Breast epithelium (tissue), 3 donors: ENCODE results near the gene TCN2.

Experiments used
- CTCF ChIP-seq, 3 donors: fragments of 450-650 bp; IDR thresholded peaks; one replicate each; pipeline ENCODE4 v1.5.1; 2016 to 2017; ENCODE audit warnings: antibody characterized with exemption in 3 of 3, mild to moderate bottlenecking in 3 of 3, moderate library complexity in 3 of 3
- POLR2A ChIP-seq: fragments of 450-650 bp; IDR thresholded peaks from one replicate; pipeline ENCODE4 v1.6.1; 2016; ENCODE audit warnings: antibody characterized with exemption, mild to moderate bottlenecking, moderate library complexity

DNA sequence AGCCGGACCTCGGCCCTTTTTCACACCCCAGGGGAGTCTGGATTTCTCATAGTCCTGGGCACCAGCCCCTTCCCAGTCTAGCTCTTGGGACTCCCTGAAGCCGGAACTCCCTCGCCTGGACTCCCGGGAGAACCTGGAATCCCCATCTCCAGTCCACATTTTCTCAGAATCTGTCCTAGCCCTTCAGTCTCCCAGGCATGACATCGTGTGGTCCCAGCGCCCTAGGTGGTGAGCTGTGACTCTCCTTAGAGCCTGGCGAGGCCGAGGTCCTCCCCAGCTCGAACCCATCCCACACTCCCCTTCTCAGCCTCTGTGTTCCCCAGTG lies 61.4 kb downstream of the TCN2 start:
- no peak for TF ChIP-seq CTCF (IDR thresholded peaks at IDR 0.05)
- TF ChIP-seq POLR2A, result no peak
